ENCODE results near the gene EGLN3. TPM values are rescaled to one million over a fixed set of nuclear protein-coding genes. Genes with fewer than 3 reads are reported as not detected.

EGLN3 gene
- total and polyA plus RNA-seq, 10 of the 15 experiments (the other 5 are each of a cell fraction or from before 2014, with no cell fraction given): 0.42 to 8.1 (median 2.0) TPM

DNA sequence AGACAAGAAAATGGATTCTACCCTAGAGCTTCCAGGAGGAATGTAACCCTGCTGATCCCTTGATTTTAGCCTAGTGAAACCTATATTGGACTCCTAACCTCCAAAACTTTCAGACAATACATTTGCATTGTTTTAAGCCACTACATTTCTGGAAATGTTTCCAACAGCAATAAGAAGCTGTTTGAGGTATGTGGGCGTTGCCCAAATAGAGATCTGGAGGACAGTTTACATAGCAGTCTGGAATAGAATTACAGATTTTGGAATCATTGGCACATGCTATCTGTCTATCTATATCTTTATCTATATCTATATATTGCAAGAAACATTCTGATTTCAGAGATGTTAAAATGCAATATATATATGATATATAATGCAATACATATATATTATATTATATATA lies 42.4 kb upstream of the EGLN3 start (continued):
- TF ChIP-seq, protein P1, sequence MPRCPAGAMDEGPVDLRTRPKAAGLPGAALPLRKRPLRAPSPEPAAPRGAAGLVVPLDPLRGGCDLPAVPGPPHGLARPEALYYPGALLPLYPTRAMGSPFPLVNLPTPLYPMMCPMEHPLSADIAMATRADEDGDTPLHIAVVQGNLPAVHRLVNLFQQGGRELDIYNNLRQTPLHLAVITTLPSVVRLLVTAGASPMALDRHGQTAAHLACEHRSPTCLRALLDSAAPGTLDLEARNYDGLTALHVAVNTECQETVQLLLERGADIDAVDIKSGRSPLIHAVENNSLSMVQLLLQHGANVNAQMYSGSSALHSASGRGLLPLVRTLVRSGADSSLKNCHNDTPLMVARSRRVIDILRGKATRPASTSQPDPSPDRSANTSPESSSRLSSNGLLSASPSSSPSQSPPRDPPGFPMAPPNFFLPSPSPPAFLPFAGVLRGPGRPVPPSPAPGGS (IDR thresholded peaks at IDR 0.05; ENCODE audit: borderline replicate concordance, insufficient read depth, low read depth, low read length, poor library complexity, severe bottlenecking): no peak
- TF ChIP-seq HDAC6 (IDR thresholded peaks at IDR 0.05; ENCODE audit: unreplicated experiment) (no peak), NFIC (IDR thresholded peaks at IDR 0.05; ENCODE audit: low read depth, low read length) (no peak)

GRCh38 chr14:33992274-33993007 lies 41.6 kb upstream of the EGLN3 start:
- H3K79me2 ChIP-seq (ENCODE audit: control insufficient read depth, insufficient read depth, low read length): no peaks in the 10 kb centered on the region
- no peak overlapping the region for H2AFZ ChIP-seq (ENCODE audit: control insufficient read depth, low read depth, low read length)
- SMC1A ChIA-PET (ENCODE audit: uncharacterized antibody, unreplicated experiment): interaction anchor here (1.1 to 5.3 kb wide), 6 partner anchors 10 to 99 kb away, joined by 3 to 39 read pairs (median 4); no protein-coding TSS in a partner anchor
- no peaks in the 10 kb centered on the region for H3K27me3 ChIP-seq (replicated peaks in 1 of 2; ENCODE audit: control insufficient read depth in 2 of 2, insufficient read depth in 2 of 2, low read length in 1 of 2)
- no peak overlapping the region for H3K4me2 ChIP-seq (ENCODE audit: control insufficient read depth, insufficient read depth)
- intact Hi-C loops (cut with micrococcal nuclease; ENCODE audit: unreplicated experiment): no loop called here
- 87% methylated on average over 3 of the region's 3 CpGs for WGBS (ENCODE audit: insufficient coverage, insufficient replicate concordance, low lambda C conversion rate, missing lambda C conversion rate)
- ATAC-seq: no peak
- H3K9me3 ChIP-seq (replicated peaks; ENCODE audit: control insufficient read depth, insufficient read depth, low read length): no peaks in the 10 kb centered on the region; the same call in 2 of the 3 replicates
- in situ Hi-C loops (cut with MboI): no loop called here
- CTCF ChIA-PET: interaction anchor here (1.2 to 2.2 kb wide), 6 partner anchors 10 to 106 kb away, joined by 3 to 9 read pairs (median 4); no protein-coding TSS in a partner anchor
- no peak overlapping the region for H3K27ac ChIP-seq (ENCODE audit: control insufficient read depth, insufficient read depth)
- no peak for FAIRE-seq
- H3K9ac ChIP-seq (ENCODE audit: control insufficient read depth, insufficient read depth, low read length): no peak overlapping the region
- BruUV-seq (replicated peaks): no TSS peak
- H3K36me3 ChIP-seq (ENCODE audit: control insufficient read depth in 2 of 2, insufficient read depth in 2 of 2, low read length in 1 of 2): no peaks in the 10 kb centered on the region
- H3K4me3 ChIP-seq: no peak overlapping the region
- POLR2A ChIA-PET: interaction anchor here (0.5 to 1.3 kb wide), 3 partner anchors 10 to 461 kb away, joined by 3 to 6 read pairs (median 4); no protein-coding TSS in a partner anchor
- RAD21 ChIA-PET (ENCODE audit: unreplicated experiment): interaction anchor here (0.7 to 1.2 kb wide), 4 partner anchors 12 to 106 kb away, joined by 3 to 8 read pairs (median 4); no protein-coding TSS in a partner anchor
- DNase-seq (ENCODE audit: low read depth, low spot score): no peak
- no peaks in the 10 kb centered on the region for H4K20me1 ChIP-seq (ENCODE audit: control insufficient read depth, insufficient read depth)
- no peaks in the 10 kb centered on the region for H3K4me1 ChIP-seq (ENCODE audit: control insufficient read depth, insufficient read depth, low read length)
- no peak for TF ChIP-seq EGR1 (IDR thresholded peaks at IDR 0.05; ENCODE audit: borderline replicate concordance in 1 of 2, low read depth in 2 of 2, low read length in 2 of 2)
- TF ChIP-seq RCOR1 (conservative IDR thresholded peaks at IDR 0.05; ENCODE audit: low read depth, low read length): no peak
- no peak for TF ChIP-seq GATAD2B (conservative IDR thresholded peaks at IDR 0.05; ENCODE audit: low read depth)
- no peak for TF ChIP-seq BCL11A (IDR thresholded peaks at IDR 0.05; ENCODE audit: low read depth, low read length)
- TF ChIP-seq IRF3 (IDR thresholded peaks at IDR 0.05): no peak
- no peak for TF ChIP-seq NRF1 (conservative IDR thresholded peaks at IDR 0.05; ENCODE audit: low read depth, low read length)
- no peak for TF ChIP-seq MLLT1 (IDR thresholded peaks at IDR 0.05)
- no peak for TF ChIP-seq NFXL1 (IDR thresholded peaks at IDR 0.05; ENCODE audit: borderline replicate concordance)
- TF ChIP-seq CBX5 (IDR thresholded peaks at IDR 0.05; ENCODE audit: low read depth): no peak
- TF ChIP-seq, protein P2, sequence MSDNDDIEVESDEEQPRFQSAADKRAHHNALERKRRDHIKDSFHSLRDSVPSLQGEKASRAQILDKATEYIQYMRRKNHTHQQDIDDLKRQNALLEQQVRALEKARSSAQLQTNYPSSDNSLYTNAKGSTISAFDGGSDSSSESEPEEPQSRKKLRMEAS (IDR thresholded peaks at IDR 0.05; ENCODE audit: low read depth, low read length): no peak
- TF ChIP-seq RUNX3 (IDR thresholded peaks at IDR 0.05; ENCODE audit: low read length): no peak
- TF ChIP-seq SREBF1 (IDR thresholded peaks at IDR 0.05; ENCODE audit: low read length): no peak

Data from GM12878 (cell line).